ENCODE data around the gene IL17RC.
A peak's percentile ranks its signal among the peaks of the same experiment; 100 is the strongest.

Gene IL17RC

GRCh38 chr3:9942164-9942563 is 25.3 kb downstream of the IL17RC start:
- no peak overlapping the region for H3K4me3 ChIP-seq (ENCODE audit: low read length)
- DNase-seq (ENCODE audit: low read depth) = no peak
- TF ChIP-seq CTCF (conservative IDR thresholded peaks at IDR 0.05; ENCODE audit: low read length) = no peak

- H3K4me3 ChIP-seq (ENCODE audit: low read length) = no peak overlapping the region
- no peak for DNase-seq (ENCODE audit: low read depth)
- no peak for TF ChIP-seq CTCF (conservative IDR thresholded peaks at IDR 0.05; ENCODE audit: low read length)
Measured at GRCh38 chr3:9942934-9943690, 26.2 kb downstream of the IL17RC start.

GRCh38 chr3:9944271-9944670 is 27.4 kb downstream of the IL17RC start:
- H3K4me3 ChIP-seq (ENCODE audit: low read length) = no peak overlapping the region
- DNase-seq (ENCODE audit: low read depth) = no peak
- no peak for TF ChIP-seq CTCF (conservative IDR thresholded peaks at IDR 0.05; ENCODE audit: low read length)

- no peak overlapping the region for H3K4me3 ChIP-seq (ENCODE audit: low read length)
- DNase-seq (ENCODE audit: low read depth) = no peak
- TF ChIP-seq CTCF (conservative IDR thresholded peaks at IDR 0.05; ENCODE audit: low read length) = no peak
Measured at GRCh38 chr3:9945358-9945757, 28.5 kb downstream of the IL17RC start.

GRCh38 chr3:9946112-9947024 is 29.5 kb downstream of the IL17RC start:
- peak; percentile 86 for DNase-seq (ENCODE audit: low read depth)
- peak overlapping the region; percentile 71 for H3K4me3 ChIP-seq (ENCODE audit: low read length)
- peak; percentile 44 for TF ChIP-seq CTCF (conservative IDR thresholded peaks at IDR 0.05; ENCODE audit: low read length)

- TF ChIP-seq CTCF (conservative IDR thresholded peaks at IDR 0.05; ENCODE audit: low read length) = peak; percentile 46
- H3K4me3 ChIP-seq (ENCODE audit: low read length) = peak overlapping the region; percentile 71
- peak; percentile 70 for DNase-seq (ENCODE audit: low read depth)
Measured at GRCh38 chr3:9947025-9947995, 30.4 kb downstream of the IL17RC start.
